ENCODE data around the gene RNF40. TPM values are rescaled to one million over a fixed set of nuclear protein-coding genes. Genes with fewer than 3 reads are reported as not detected.

Gene RNF40
- total RNA-seq, 2 experiments from 2014 or later = 94.7 to 105 TPM

DNA sequence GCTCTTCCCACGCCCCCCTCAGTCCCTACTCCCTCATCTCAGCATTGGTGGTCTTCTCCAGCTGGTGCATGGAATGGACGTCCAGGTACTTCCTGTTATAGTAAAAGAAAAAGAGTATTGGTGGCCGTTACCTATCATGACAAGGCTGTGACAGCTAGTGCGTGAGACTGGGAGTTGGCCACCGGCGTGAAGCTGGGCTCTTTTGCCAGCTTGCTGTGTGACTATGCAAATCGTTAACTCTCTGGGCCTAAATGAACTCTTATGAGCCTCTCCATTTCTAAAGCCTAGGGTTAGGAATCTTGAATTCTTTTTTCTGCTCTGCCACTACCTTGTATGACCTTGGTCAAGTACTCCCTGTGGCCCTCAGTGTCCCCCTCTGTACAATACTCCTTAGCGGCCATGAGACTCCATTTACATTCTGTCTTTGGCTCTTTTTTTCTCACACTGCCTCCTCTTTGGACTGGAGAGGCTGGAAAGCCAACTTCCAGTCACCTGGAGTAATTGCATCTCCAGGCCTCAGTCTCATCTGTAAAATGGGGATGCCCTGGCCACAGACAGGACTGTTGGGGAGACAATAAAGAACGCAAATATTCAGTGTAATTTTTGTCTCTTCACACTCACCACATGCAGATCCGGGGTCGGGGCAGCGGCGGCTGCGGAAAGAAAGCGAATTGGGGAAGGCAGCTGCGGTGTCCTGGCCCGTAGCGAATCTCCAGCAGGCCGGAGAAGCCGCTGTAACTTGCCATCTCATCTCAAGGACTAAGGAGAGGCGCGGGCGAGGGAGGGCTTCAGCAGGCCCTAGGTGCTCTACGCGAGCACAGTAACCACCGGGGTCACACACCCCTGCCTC lies 1.3 kb upstream of the RNF40 start:
- ATAC-seq (ENCODE audit: low read depth) (no peak), DNase-seq (no peak)
- peak overlapping the region; percentile 95 for H3K4me3 Mint-ChIP-seq
- peak overlapping the region; percentile 64 for H3K27ac Mint-ChIP-seq
- peaks cover 6% of the 10 kb centered on the region for H3K36me3 Mint-ChIP-seq
- no peaks in the 10 kb centered on the region for H3K9me3 Mint-ChIP-seq
- H3K27me3 Mint-ChIP-seq = no peaks in the 10 kb centered on the region
- POLR2A ChIA-PET = interaction anchor here (2.7 kb wide), 1 partner anchor 13 kb away, joined by 12 read pairs; the partner anchor contains the start of gene PHKG2
- H3K4me1 Mint-ChIP-seq = peaks cover 18% of the 10 kb centered on the region

DNA sequence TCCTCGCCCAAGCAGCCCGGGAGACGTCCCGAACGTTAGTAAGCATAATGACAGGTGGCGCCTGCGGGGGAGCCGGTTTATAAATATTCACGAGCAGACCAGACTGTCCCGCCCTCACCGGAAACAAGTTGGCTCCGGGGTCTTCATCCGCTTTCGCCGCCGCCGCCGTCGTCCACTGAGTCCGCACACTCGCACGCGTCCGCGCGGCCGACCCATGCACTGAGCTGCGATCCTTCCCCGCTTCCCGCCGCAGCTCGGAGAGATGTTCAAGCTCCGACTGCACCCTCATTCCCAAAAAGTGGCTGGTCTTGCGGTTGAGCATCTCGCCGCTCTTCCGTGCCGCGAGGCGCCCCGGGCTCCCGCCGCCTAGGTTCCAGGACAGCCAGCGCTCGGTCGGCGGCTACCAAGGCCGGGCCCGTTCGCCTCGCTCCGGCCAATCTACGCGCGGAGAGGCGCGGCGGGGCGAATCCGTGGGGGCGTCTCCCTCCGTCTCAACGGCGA lies 645 bp upstream of the RNF40 start:
- POLR2A ChIA-PET = interaction anchor here (2.7 kb wide), 1 partner anchor 14 kb away, joined by 12 read pairs; the partner anchor contains the start of gene PHKG2
- H3K27ac Mint-ChIP-seq = peak overlapping the region; percentile 88
- peaks cover 6% of the 10 kb centered on the region for H3K36me3 Mint-ChIP-seq
- peaks cover 18% of the 10 kb centered on the region for H3K4me1 Mint-ChIP-seq
- ATAC-seq (ENCODE audit: low read depth) = peak; percentile 40
- H3K4me3 Mint-ChIP-seq = peak overlapping the region; percentile 95
- no peaks in the 10 kb centered on the region for H3K9me3 Mint-ChIP-seq
- no peaks in the 10 kb centered on the region for H3K27me3 Mint-ChIP-seq
- peak; percentile 60 for DNase-seq

DNA sequence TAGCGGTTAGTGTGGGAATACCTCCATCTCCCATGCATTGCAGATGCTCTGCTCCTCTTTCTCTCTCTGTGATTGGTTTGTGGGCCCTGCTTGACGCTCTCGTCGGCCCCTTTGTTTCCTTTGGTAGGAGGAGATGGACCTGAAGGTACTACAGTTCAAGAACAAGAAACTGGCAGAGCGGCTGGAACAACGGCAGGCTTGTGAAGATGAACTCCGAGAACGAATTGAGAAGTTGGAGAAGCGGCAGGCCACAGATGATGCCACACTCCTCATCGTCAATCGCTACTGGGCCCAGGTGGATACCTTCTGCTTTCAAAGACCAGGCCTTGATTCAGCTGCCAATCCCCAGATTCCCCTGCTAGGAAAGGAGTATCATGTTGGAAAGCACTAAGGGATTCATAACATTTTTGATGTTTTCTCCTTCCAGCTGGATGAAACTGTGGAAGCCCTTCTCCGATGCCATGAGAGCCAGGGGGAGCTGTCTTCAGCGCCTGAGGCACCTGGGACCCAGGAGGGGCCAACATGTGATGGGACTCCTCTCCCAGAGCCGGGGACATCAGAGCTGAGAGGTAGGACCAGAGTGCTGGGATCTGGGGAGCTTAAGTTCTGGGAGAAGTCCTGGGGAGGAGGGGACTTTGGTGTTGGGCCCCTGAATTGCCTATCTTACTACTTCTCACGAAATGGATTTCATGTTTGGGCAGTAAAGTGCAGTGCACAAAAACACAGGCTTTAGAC lies 1.0 kb downstream of the RNF40 start:
- DNase-seq (no peak), ATAC-seq (ENCODE audit: low read depth) (no peak)
- POLR2A ChIA-PET = interaction anchor here (0.6 to 1.8 kb wide), 4 partner anchors 8 to 139 kb away, joined by 3 to 8 read pairs (median 4); partner anchors contain the start of gene PHKG2
- Mint-ChIP-seq H3K36me3 (peaks cover 9% of the 10 kb centered on the region), H3K27me3 (no peaks in the 10 kb centered on the region), H3K9me3 (no peaks in the 10 kb centered on the region), H3K4me1 (peaks cover 17% of the 10 kb centered on the region), H3K4me3 (peak overlapping the region; percentile 95), H3K27ac (peak overlapping the region; percentile 88)

GRCh38 chr16:30764086-30764485 lies 2.0 kb downstream of the RNF40 start:
- peaks cover 17% of the 10 kb centered on the region for H3K4me1 Mint-ChIP-seq
- POLR2A ChIA-PET = interaction anchor here (1.8 kb wide), 1 partner anchor 11 kb away, joined by 5 read pairs; no protein-coding TSS in a partner anchor

GRCh38 chr16:30764816-30765465 lies 2.8 kb downstream of the RNF40 start:
- DNase-seq = no peak
- H3K27ac Mint-ChIP-seq = no peak overlapping the region
- ATAC-seq (ENCODE audit: low read depth) = no peak
- H3K9me3 Mint-ChIP-seq = no peaks in the 10 kb centered on the region
- peaks cover 17% of the 10 kb centered on the region for H3K4me1 Mint-ChIP-seq
- peaks cover 17% of the 10 kb centered on the region for H3K36me3 Mint-ChIP-seq
- H3K27me3 Mint-ChIP-seq = no peaks in the 10 kb centered on the region
- H3K4me3 Mint-ChIP-seq = no peak overlapping the region
- POLR2A ChIA-PET = interaction anchor here (2.0 kb wide), 1 partner anchor 10 kb away, joined by 10 read pairs; no protein-coding TSS in a partner anchor

More at GRCh38 chr16:30764086-30764485, 2.0 kb downstream of the RNF40 start:
- Mint-ChIP-seq H3K27ac (no peak overlapping the region), H3K27me3 (no peaks in the 10 kb centered on the region), H3K4me3 (peak overlapping the region; percentile 14), H3K9me3 (no peaks in the 10 kb centered on the region), H3K36me3 (peaks cover 15% of the 10 kb centered on the region)
- no peak for DNase-seq
- ATAC-seq (ENCODE audit: low read depth) = no peak

GRCh38 chr16:30766206-30766932 lies 4.2 kb downstream of the RNF40 start:
- Mint-ChIP-seq H3K9me3 (no peaks in the 10 kb centered on the region), H3K4me3 (no peak overlapping the region), H3K27me3 (no peaks in the 10 kb centered on the region), H3K4me1 (peaks cover 8% of the 10 kb centered on the region), H3K27ac (no peak overlapping the region), H3K36me3 (peaks cover 17% of the 10 kb centered on the region)
- DNase-seq = no peak
- ATAC-seq (ENCODE audit: low read depth) = no peak
- POLR2A ChIA-PET = interaction anchor here (2.0 kb wide), 1 partner anchor 9 kb away, joined by 10 read pairs; no protein-coding TSS in a partner anchor

- Mint-ChIP-seq H3K27ac (no peak overlapping the region), H3K9me3 (no peaks in the 10 kb centered on the region), H3K36me3 (peaks cover 18% of the 10 kb centered on the region), H3K4me1 (peaks cover 8% of the 10 kb centered on the region), H3K4me3 (no peak overlapping the region), H3K27me3 (no peaks in the 10 kb centered on the region)
- POLR2A ChIA-PET = no interaction called here
- ATAC-seq (ENCODE audit: low read depth) = no peak
- no peak for DNase-seq
Measured at GRCh38 chr16:30766933-30767284, 4.8 kb downstream of the RNF40 start.

GRCh38 chr16:30767767-30768465 lies 5.8 kb downstream of the RNF40 start:
- DNase-seq = no peak
- POLR2A ChIA-PET = no interaction called here
- peaks cover 12% of the 10 kb centered on the region for H3K4me1 Mint-ChIP-seq
- peaks cover 22% of the 10 kb centered on the region for H3K36me3 Mint-ChIP-seq
- no peaks in the 10 kb centered on the region for H3K27me3 Mint-ChIP-seq
- no peak overlapping the region for H3K4me3 Mint-ChIP-seq
- no peaks in the 10 kb centered on the region for H3K9me3 Mint-ChIP-seq
- no peak overlapping the region for H3K27ac Mint-ChIP-seq
- ATAC-seq (ENCODE audit: low read depth) = no peak

- Mint-ChIP-seq H3K36me3 (peaks cover 21% of the 10 kb centered on the region), H3K4me3 (no peak overlapping the region), H3K9me3 (no peaks in the 10 kb centered on the region), H3K27ac (no peak overlapping the region), H3K4me1 (peaks cover 7% of the 10 kb centered on the region), H3K27me3 (no peaks in the 10 kb centered on the region)
- DNase-seq (no peak), ATAC-seq (ENCODE audit: low read depth) (no peak)
- POLR2A ChIA-PET = interaction anchor here (1.0 kb wide), 1 partner anchor 9 kb away, joined by 4 read pairs; no protein-coding TSS in a partner anchor
Measured at GRCh38 chr16:30768583-30769181, 6.6 kb downstream of the RNF40 start.

- Mint-ChIP-seq H3K4me3 (no peak overlapping the region), H3K27ac (no peak overlapping the region), H3K27me3 (no peaks in the 10 kb centered on the region), H3K9me3 (no peaks in the 10 kb centered on the region), H3K36me3 (peaks cover 18% of the 10 kb centered on the region), H3K4me1 (peaks cover 10% of the 10 kb centered on the region)
- no peak for ATAC-seq (ENCODE audit: low read depth)
- POLR2A ChIA-PET = interaction anchor here (0.6 to 1.0 kb wide), 3 partner anchors 9 to 697 kb away, joined by 3 to 4 read pairs (median 4); no protein-coding TSS in a partner anchor
- DNase-seq = no peak
Measured at GRCh38 chr16:30769379-30770089, 7.4 kb downstream of the RNF40 start.

DNA sequence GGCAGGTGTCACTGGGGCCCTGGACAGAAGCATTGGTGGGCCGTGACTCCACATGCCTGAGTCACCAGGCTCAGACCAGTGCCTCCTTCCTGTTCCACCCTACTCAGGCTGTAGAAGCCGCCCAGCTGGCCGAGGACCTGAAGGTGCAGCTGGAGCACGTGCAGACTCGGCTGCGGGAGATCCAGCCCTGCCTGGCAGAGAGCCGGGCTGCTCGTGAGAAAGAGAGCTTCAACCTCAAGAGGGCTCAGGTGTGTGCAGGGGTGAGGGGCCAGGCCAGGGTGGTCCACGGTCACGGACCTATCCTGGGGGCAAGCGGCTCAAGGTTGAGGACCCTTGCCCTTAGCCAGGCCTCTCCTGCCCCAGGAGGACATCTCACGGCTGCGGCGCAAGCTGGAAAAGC lies 9.6 kb downstream of the RNF40 start:
- Mint-ChIP-seq H3K27ac (no peak overlapping the region), H3K4me3 (no peak overlapping the region), H3K36me3 (peaks cover 16% of the 10 kb centered on the region), H3K27me3 (no peaks in the 10 kb centered on the region), H3K4me1 (peaks cover 16% of the 10 kb centered on the region), H3K9me3 (no peaks in the 10 kb centered on the region)
- no peak for DNase-seq
- no peak for ATAC-seq (ENCODE audit: low read depth)
- POLR2A ChIA-PET = interaction anchor here (1.5 kb wide), 1 partner anchor 9 kb away, joined by 3 read pairs; the partner anchor contains the start of gene RNF40

Data from activated naive CD8-positive, alpha-beta T cell treated with anti-CD3 and anti-CD28 coated beads, Interleukin-2, amount 10 ng/mL, durations not matched to agents 7 days and 5 days (primary cell).